Duodenal mucosa (tissue), 2 donors: Measurements from ENCODE around the gene LRRC42.

ENCODE experiments used
- H3K27ac ChIP-seq: one replicate; pipeline ENCODE4 v1.7.0; 2013; ENCODE audit warnings: low read depth, low read length
- H3K27me3 ChIP-seq, 2 donors: one replicate each; pipeline ENCODE4 v1.7.0; 2013; ENCODE audit warnings: low read length in 2 of 2, control low read depth in 1 of 2; ENCODE audit not compliant: insufficient read depth in 2 of 2, control insufficient read depth in 1 of 2
- H3K36me3 ChIP-seq, 2 donors: one replicate each; pipeline ENCODE4 v1.7.0; 2013; ENCODE audit warnings: low read length in 2 of 2, control low read depth in 1 of 2; ENCODE audit not compliant: insufficient read depth in 2 of 2, control insufficient read depth in 1 of 2
- H3K4me1 ChIP-seq, 2 donors: one replicate each; pipeline ENCODE4 v1.7.0; 2013; ENCODE audit warnings: low read length in 2 of 2, control low read depth in 1 of 2; ENCODE audit not compliant: insufficient read depth in 2 of 2, control insufficient read depth in 1 of 2
- H3K4me3 ChIP-seq, 2 donors: one replicate each; pipeline ENCODE4 v1.7.0; 2013; ENCODE audit warnings: low read length in 2 of 2, low read depth in 1 of 2
- H3K9ac ChIP-seq, 2 donors: one replicate each; pipeline ENCODE4 v1.7.0; 2013; ENCODE audit warnings: low read length in 2 of 2, low read depth in 1 of 2
- H3K9me3 ChIP-seq, 2 donors: one replicate each; pipeline ENCODE4 v1.7.0; 2013; ENCODE audit warnings: low read length in 2 of 2, control low read depth in 1 of 2; ENCODE audit not compliant: control insufficient read depth in 1 of 2

LRRC42 gene

GRCh38 chr1:54012863-54013262 is 66.7 kb downstream of the LRRC42 start:
- Histone ChIP-seq H3K36me3 (no peaks in the 10 kb centered on the region), H3K4me1 (peaks cover 5 to 6% of the 10 kb centered on the region in 2 donors), H3K4me3 (no peak overlapping the region), H3K27ac (no peak overlapping the region), H3K9ac (no peak overlapping the region), H3K9me3 (no peaks in the 10 kb centered on the region), H3K27me3 (peaks cover 0 to 3% of the 10 kb centered on the region in 2 donors)

GRCh38 chr1:54013393-54014008 is 67.4 kb downstream of the LRRC42 start:
- H3K9me3 ChIP-seq: no peaks in the 10 kb centered on the region
- H3K9ac ChIP-seq: no peak overlapping the region
- H3K27ac ChIP-seq: no peak overlapping the region
- H3K4me3 ChIP-seq: no peak overlapping the region
- H3K4me1 ChIP-seq: peaks cover 5 to 6% of the 10 kb centered on the region in 2 donors
- no peaks in the 10 kb centered on the region for H3K36me3 ChIP-seq
- peaks cover 0 to 3% of the 10 kb centered on the region in 2 donors for H3K27me3 ChIP-seq

DNA sequence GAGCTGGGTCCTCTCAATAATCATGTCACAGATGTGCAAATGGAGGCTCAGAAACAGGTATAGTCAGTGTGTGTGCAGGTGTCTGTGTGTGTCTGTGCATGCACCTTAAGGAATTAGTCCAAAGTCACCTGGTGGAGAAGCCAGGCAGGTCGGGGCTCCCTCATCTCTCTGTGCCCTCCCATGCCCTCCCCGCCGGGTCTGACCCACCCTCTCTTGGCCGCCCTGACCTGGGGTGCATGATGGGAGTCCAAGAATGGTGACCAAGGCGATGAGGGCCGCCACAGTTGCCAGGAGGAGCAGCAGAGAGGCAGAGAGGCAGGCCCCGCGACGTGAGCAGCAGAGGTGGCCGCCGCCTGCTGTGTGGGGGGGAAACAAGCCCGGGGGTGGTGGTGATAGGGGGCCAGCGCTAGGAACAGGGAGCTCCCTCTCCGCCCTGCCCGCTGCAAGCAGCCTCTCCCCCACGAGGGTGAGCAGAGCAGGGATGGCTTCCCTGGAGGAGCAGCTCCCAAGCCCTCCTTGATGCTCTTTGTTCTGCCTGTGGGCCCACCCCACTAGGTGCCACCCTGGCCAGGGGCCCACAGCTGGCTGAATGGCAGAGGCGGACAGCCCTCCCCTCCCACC is 68.0 kb downstream of the LRRC42 start:
- no peaks in the 10 kb centered on the region for H3K36me3 ChIP-seq
- peaks cover 0 to 3% of the 10 kb centered on the region in 2 donors for H3K27me3 ChIP-seq
- H3K27ac ChIP-seq: no peak overlapping the region
- peaks cover 5 to 6% of the 10 kb centered on the region in 2 donors for H3K4me1 ChIP-seq
- no peak overlapping the region for H3K4me3 ChIP-seq
- H3K9ac ChIP-seq: no peak overlapping the region
- H3K9me3 ChIP-seq: no peaks in the 10 kb centered on the region

DNA sequence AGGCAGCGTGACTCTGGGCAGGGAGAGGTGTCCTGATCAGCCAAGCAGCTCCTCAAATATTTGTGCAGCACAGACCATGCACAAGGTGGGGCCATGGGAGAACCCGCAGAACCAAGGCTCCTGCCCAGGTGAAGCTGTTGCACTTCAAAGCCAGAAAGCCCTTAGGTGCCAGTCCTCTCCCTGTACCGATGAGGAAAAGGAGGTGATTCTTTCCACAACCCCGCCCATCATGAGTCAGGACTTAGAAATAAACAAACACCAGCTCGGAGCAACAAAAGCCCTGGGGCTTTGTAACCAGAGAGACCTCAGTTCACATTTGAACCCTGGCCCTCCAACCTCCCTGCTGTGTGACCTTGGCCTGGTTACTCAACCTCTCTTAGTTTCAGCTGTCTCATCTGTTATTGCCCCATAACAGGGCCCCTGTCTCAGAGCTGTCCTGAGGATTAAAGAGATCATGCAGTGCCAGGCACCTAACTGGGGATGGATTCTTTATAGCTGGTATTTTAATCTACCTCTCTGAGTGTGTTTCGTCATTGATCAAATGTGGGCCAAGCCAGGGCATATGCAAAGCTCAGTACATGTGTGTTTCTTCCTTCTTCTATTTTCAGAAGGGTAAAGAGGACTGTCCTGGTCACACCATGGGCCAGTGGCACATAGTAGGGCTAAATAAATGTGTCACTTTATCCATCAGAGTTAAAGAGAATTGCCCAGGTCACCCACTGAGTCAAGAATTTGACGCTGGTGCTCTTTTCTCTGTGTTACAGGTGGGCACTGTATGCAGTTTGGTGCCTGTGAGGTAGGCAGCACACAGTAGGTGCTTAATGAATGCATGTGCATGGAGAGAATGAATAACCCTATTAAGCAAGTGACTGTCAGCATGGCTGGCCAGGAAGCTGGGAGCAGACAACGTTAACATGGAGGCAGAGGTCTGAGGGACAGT is 70.5 kb downstream of the LRRC42 start:
- Histone ChIP-seq H3K27ac (no peak overlapping the region), H3K27me3 (peaks cover 0 to 3% of the 10 kb centered on the region in 2 donors), H3K4me3 (no peak overlapping the region), H3K36me3 (no peaks in the 10 kb centered on the region), H3K9ac (no peak overlapping the region), H3K9me3 (no peaks in the 10 kb centered on the region), H3K4me1 (peaks cover 5 to 6% of the 10 kb centered on the region in 2 donors)
